ENCODE measurements around the gene ZWILCH. TPM values are rescaled to one million over a fixed set of nuclear protein-coding genes. Genes with fewer than 3 reads are reported as not detected.
A peak's percentile ranks its signal among the peaks of the same experiment; 100 is the strongest.

Gene ZWILCH
- total and polyA plus RNA-seq, 8 donors = 1.2 to 4.3 (median 3.1) TPM

- H3K27me3 ChIP-seq = no peaks in the 10 kb centered on the region
- DNase-seq (no peak), FAIRE-seq (no peak), ATAC-seq (peak in 1 of 4 donors; percentile 2)
- 0 to 1% methylated on average over 12 of the region's 12 CpGs for WGBS, 2 donors
- no peak for TF ChIP-seq CTCF (IDR thresholded peaks at IDR 0.05)
- H3K9me3 ChIP-seq = no peaks in the 10 kb centered on the region
- intact Hi-C loops (cut with DNase I) = no loop called here
- H3K36me3 ChIP-seq = peaks cover 0 to 40% (median 25%) of the 10 kb centered on the region in 3 donors
- H3K4me3 ChIP-seq = peak overlapping the region; percentile 52 to 85 (median 66)
- peaks cover 0 to 24% (median 18%) of the 10 kb centered on the region in 3 donors for H3K4me1 ChIP-seq
- peak overlapping the region; percentile 61 to 93 (median 88) for H3K27ac ChIP-seq
These were observed 1.2 kb upstream of the ZWILCH start for GRCh38 chr15:66503780-66504562.

DNA sequence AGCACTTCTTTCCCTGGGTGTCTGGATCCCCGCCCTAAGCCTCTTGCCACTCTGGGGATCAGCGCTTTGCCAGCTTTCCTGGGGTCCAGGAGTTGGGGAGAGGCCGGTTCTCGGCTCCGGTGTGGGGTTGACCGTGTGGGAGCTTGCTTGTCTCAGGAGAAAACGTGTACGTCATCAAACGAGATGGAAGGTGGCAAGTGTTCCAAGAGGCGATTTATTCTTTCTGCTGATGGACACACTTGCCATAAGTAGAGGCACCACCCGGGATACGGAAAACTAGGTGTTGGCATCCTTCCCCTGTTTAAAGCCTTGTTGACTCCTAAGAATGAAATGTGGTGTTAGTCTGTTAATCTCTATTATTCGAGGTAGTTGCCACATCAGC is 295 bp downstream of the ZWILCH start:
- intact Hi-C loops (cut with DNase I) = no loop called here
- Histone ChIP-seq H3K4me1 (peaks cover 0 to 24% (median 15%) of the 10 kb centered on the region in 3 donors), H3K4me3 (peak overlapping the region; percentile 52 to 85 (median 66)), H3K27me3 (no peaks in the 10 kb centered on the region), H3K9me3 (no peaks in the 10 kb centered on the region), H3K27ac (peak overlapping the region; percentile 61 to 93 (median 88)), H3K36me3 (peaks cover 0 to 25% (median 11%) of the 10 kb centered on the region in 3 donors)
- TF ChIP-seq CTCF (IDR thresholded peaks at IDR 0.05) = no peak
- DNase-seq = no peak
- ATAC-seq = no peak
- no peak for FAIRE-seq
- WGBS, 2 donors = 0 to 1% methylated on average over 13 of the region's 13 CpGs

DNA sequence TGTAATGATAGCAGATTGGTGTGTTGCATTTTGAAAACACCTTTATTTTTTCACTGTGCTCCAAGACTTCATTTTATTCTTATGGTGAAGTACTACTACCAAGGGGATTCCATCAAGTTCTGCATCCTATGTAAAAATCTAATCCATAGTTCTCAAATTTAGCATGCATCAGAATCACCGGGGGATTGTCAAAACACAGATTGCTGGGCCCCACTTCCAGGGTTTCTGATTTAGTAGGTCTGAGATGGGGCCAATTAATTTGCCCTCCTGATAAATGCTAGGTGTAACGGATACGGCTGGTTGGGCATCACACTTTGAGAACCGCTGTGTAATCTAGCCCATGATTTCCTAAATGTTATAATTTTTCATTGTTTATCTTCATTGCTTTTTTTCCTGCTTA is 692 bp downstream of the ZWILCH start:
- Histone ChIP-seq H3K27me3 (no peaks in the 10 kb centered on the region), H3K36me3 (peaks cover 0 to 22% (median 7%) of the 10 kb centered on the region in 3 donors), H3K4me3 (peak overlapping the region in 3 of 4 donors; percentile 65 to 85 (median 68)), H3K9me3 (no peaks in the 10 kb centered on the region), H3K4me1 (peaks cover 0 to 24% (median 15%) of the 10 kb centered on the region in 3 donors), H3K27ac (no peak overlapping the region)
- FAIRE-seq = no peak
- no peak for ATAC-seq
- intact Hi-C loops (cut with DNase I) = no loop called here
- DNase-seq = no peak
- TF ChIP-seq CTCF (IDR thresholded peaks at IDR 0.05) = no peak
- 35 to 38% methylated on average over 4 of the region's 4 CpGs for WGBS, 2 donors

- DNase-seq (no peak), FAIRE-seq (no peak), ATAC-seq (no peak)
- 89 to 91% methylated on average over 3 of the region's 3 CpGs for WGBS, 2 donors
- intact Hi-C loops (cut with DNase I) = no loop called here
- H3K4me3 ChIP-seq = no peak overlapping the region
- H3K27ac ChIP-seq = no peak overlapping the region
- H3K36me3 ChIP-seq = no peaks in the 10 kb centered on the region
- H3K27me3 ChIP-seq = no peaks in the 10 kb centered on the region
- no peak for TF ChIP-seq CTCF (IDR thresholded peaks at IDR 0.05)
- peaks cover 0 to 7% (median 5%) of the 10 kb centered on the region in 3 donors for H3K4me1 ChIP-seq
- H3K9me3 ChIP-seq = no peaks in the 10 kb centered on the region
These were observed 3.3 kb downstream of the ZWILCH start for GRCh38 chr15:66508293-66508883.

DNA sequence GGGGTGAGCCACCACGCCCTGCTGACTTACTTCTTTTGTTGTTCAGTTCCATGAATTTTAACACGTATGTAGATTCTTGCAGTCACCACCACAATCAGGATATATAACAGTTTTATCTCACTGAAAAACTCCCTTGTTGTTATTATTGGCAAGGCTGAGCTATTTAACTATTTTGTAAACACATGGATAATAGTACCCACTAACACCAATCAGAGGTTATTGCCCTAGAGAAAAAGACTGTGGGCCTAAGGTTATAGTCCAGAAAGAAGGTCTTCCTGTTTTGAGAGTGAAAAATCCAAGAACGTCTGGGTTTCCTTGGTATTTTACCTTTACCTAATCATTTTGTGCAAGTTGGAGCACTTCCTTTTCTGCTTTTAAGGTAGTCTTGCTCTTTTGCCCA is 9.5 kb downstream of the ZWILCH start:
- no peak overlapping the region for H3K27ac ChIP-seq
- ATAC-seq (no peak), FAIRE-seq (no peak), DNase-seq (no peak)
- no peaks in the 10 kb centered on the region for H3K27me3 ChIP-seq
- no peaks in the 10 kb centered on the region for H3K4me1 ChIP-seq
- TF ChIP-seq CTCF (IDR thresholded peaks at IDR 0.05) = no peak
- WGBS, 2 donors = 76 to 82% methylated on average over 3 of the region's 3 CpGs
- H3K4me3 ChIP-seq = no peak overlapping the region
- no peaks in the 10 kb centered on the region for H3K9me3 ChIP-seq
- H3K36me3 ChIP-seq = no peaks in the 10 kb centered on the region
- intact Hi-C loops (cut with DNase I) = no loop called here
